HCT116 (cell line): Measurements from ENCODE around the gene PDHB. TPM values are rescaled to one million over a fixed set of nuclear protein-coding genes. Genes with fewer than 3 reads are reported as not detected.

Experiments
- ATAC-seq: fragments of 200-7000 bp; cut with Tn5 transposase; 2 replicates; pipeline ENCODE4 v1.9.1; 2020; ENCODE audit warnings: mild to moderate bottlenecking, moderate library complexity
- BruUV-seq: library from RNA; stranded (reverse); fragments of 400-500 nt; replicated peaks from 2 replicates; lab custom pipeline; 2021; lab: Mats Ljungman, UMichigan
- CTCF ChIA-PET: fragments of 300-600 bp; sonication (Branson Sonifier 250); formaldehyde crosslinking; loops from one replicate; lab custom pipeline; 2021; ENCODE audit warnings: antibody characterized with exemption; lab: Charles Lee
- POLR2A ChIA-PET: fragments of 300-600, 350-600 bp; sonication (Branson Sonifier 250); formaldehyde crosslinking; loops from one replicate; lab custom pipeline; 2021; ENCODE audit warnings: antibody characterized with exemption; lab: Charles Lee
- RAD21 ChIA-PET, 2 experiments: fragments of 300-600 bp; sonication (Branson Sonifier 250); formaldehyde crosslinking; loops; one replicate each; lab custom pipeline; 2023; ENCODE audit warnings: low total read pairs in 2 of 2; ENCODE audit not compliant: uncharacterized antibody in 2 of 2, unreplicated experiment in 2 of 2, low non-redundant PET in 1 of 2; lab: Charles Lee
- DNase-seq: peaks from one replicate; pipeline ENCODE4 v3.0.0-alpha.2; 2010; ENCODE audit warnings: low read depth, low spot score
- H2AFZ ChIP-seq: fragments of 200-600 bp; shearing (Covaris generic), sonication (generic); 2 replicates; pipeline ENCODE4 v1.6.1; 2017; ENCODE audit warnings: low read depth, mixed run types, mixed read lengths, antibody characterized with exemption, low read length; ENCODE audit not compliant: poor library complexity, severe bottlenecking
- H3K27ac ChIP-seq: 2 replicates; pipeline ENCODE4 v1.5.1; 2012; ENCODE audit warnings: low read depth, low read length
- H3K27me3 ChIP-seq: fragments of 200-600 bp; sonication (generic); 2 replicates; pipeline ENCODE4 v1.6.1; 2016; ENCODE audit warnings: mixed run types, low read length, mixed read lengths; ENCODE audit not compliant: insufficient read depth
- H3K36me3 ChIP-seq, 2 experiments: fragments of 200-500 bp in 1 of 2; fragments of 200-600 bp in 1 of 2; sonication (Bioruptor generic) in 1 of 2; sonication (generic) in 1 of 2; 2 replicates each; pipeline versions ENCODE4 v1.5.1 to v1.6.1; 2014 to 2016; ENCODE audit warnings: low read length in 2 of 2, inconsistent platforms in 1 of 2, mixed read lengths in 1 of 2, mixed run types in 1 of 2; ENCODE audit not compliant: insufficient read depth in 2 of 2, control insufficient read depth in 1 of 2
- H3K4me1 ChIP-seq, 2 experiments: fragments of 200-600 bp in 1 of 2; sonication (generic) in 1 of 2; 2 replicates each; pipeline versions ENCODE4 v1.5.1 to v1.6.1; 2012 to 2017; ENCODE audit warnings: low read length in 2 of 2, inconsistent platforms in 1 of 2, mild to moderate bottlenecking in 1 of 2, mixed read lengths in 1 of 2, mixed run types in 1 of 2, moderate library complexity in 1 of 2; ENCODE audit not compliant: insufficient read depth in 2 of 2, control insufficient read depth in 1 of 2
- H3K4me2 ChIP-seq: fragments of 200-600 bp; sonication (generic); 2 replicates; pipeline ENCODE4 v1.6.1; 2017; ENCODE audit warnings: mixed run types, low read length, mixed read lengths
- H3K4me3 ChIP-seq, 2 experiments: fragments of 200-600 bp in 1 of 2; sonication (generic) in 1 of 2; replicated peaks in 1 of 2; 2 replicates each; pipeline ENCODE4 v1.5.1; 2011 to 2016; ENCODE audit warnings: low read length in 2 of 2, control low read depth in 1 of 2, low read depth in 1 of 2, mild to moderate bottlenecking in 1 of 2, mixed read lengths in 1 of 2, mixed run types in 1 of 2
- H3K79me2 ChIP-seq: fragments of 200-600 bp; sonication (generic); 2 replicates; pipeline ENCODE4 v1.6.1; 2017; ENCODE audit warnings: mild to moderate bottlenecking, mixed run types, low read length, moderate library complexity, mixed read lengths; ENCODE audit not compliant: insufficient read depth
- H3K9ac ChIP-seq: fragments of 200-600 bp; sonication (generic); 2 replicates; pipeline ENCODE4 v1.6.1; 2016; ENCODE audit warnings: low read length, mixed read lengths
- H3K9me2 ChIP-seq: fragments of 200-600 bp; sonication (generic), shearing (Covaris generic); 2 replicates; pipeline ENCODE4 v1.6.1; 2017; ENCODE audit warnings: mixed run types, mild to moderate bottlenecking, moderate library complexity; ENCODE audit not compliant: insufficient read depth
- H3K9me3 ChIP-seq, 2 experiments: fragments of 200-500 bp in 1 of 2; fragments of 200-600 bp in 1 of 2; sonication (Bioruptor generic) in 1 of 2; sonication (generic) in 1 of 2; 2 replicates each; pipeline ENCODE4 v1.6.1; 2014 to 2017; ENCODE audit warnings: low read length in 2 of 2, mixed read lengths in 2 of 2, inconsistent platforms in 1 of 2, low read depth in 1 of 2, mild to moderate bottlenecking in 1 of 2, mixed run types in 1 of 2, moderate library complexity in 1 of 2; ENCODE audit not compliant: control insufficient read depth in 1 of 2, insufficient read depth in 1 of 2
- H4K20me1 ChIP-seq: fragments of 200-600 bp; sonication (generic), shearing (Covaris generic); 2 replicates; pipeline ENCODE4 v1.6.1; 2017; ENCODE audit warnings: mixed run types, mild to moderate bottlenecking, moderate library complexity; ENCODE audit not compliant: insufficient read depth
- CBX3 ChIP-seq: IDR thresholded peaks from 2 replicates; pipeline ENCODE4 v1.6.1; 2012; ENCODE audit warnings: low read depth
- CEBPB ChIP-seq: IDR thresholded peaks from 2 replicates; pipeline ENCODE4 v1.6.1; 2012; ENCODE audit warnings: low read depth
- EGR1 ChIP-seq: IDR thresholded peaks from 2 replicates; pipeline ENCODE4 v1.6.1; 2012; ENCODE audit warnings: low read depth
- ELF1 ChIP-seq: IDR thresholded peaks from 2 replicates; pipeline ENCODE4 v1.6.1; 2012; ENCODE audit warnings: low read depth, borderline replicate concordance
- FOSL1 ChIP-seq: IDR thresholded peaks from 2 replicates; pipeline ENCODE4 v1.6.1; 2012; ENCODE audit warnings: low read depth
- JUND ChIP-seq: IDR thresholded peaks from 2 replicates; pipeline ENCODE4 v1.6.1; 2012
- POLR2AphosphoS5 ChIP-seq: IDR thresholded peaks from 2 replicates; pipeline ENCODE4 v1.6.1; 2011; ENCODE audit warnings: mild to moderate bottlenecking, low read depth, low read length, moderate library complexity
- RAD21 ChIP-seq: IDR thresholded peaks from 2 replicates; pipeline ENCODE4 v1.6.1; 2012; ENCODE audit warnings: low read depth, mild to moderate bottlenecking
- SIN3A ChIP-seq: IDR thresholded peaks from 2 replicates; pipeline ENCODE4 v1.6.1; 2012; ENCODE audit warnings: low read depth
- SRF ChIP-seq: IDR thresholded peaks from 2 replicates; pipeline ENCODE4 v1.6.1; 2012; ENCODE audit warnings: low read depth
- TCF7L2 ChIP-seq: IDR thresholded peaks from 2 replicates; pipeline ENCODE4 v1.7.0; 2011; ENCODE audit warnings: borderline replicate concordance, inconsistent platforms; ENCODE audit not compliant: insufficient read depth, insufficient read length; ENCODE audit errors: extremely low read depth
- YY1 ChIP-seq: IDR thresholded peaks from 2 replicates; pipeline ENCODE4 v1.6.1; 2011; ENCODE audit warnings: low read length, low read depth, moderate library complexity, mild to moderate bottlenecking; ENCODE audit not compliant: insufficient replicate concordance; ENCODE audit errors: extremely low read depth
- ZFX ChIP-seq: fragments of 450-650 bp; IDR thresholded peaks from 2 replicates; pipeline ENCODE4 v1.6.1; 2017
- ZNF274 ChIP-seq: fragments of 200-500 bp; sonication (Bioruptor generic); IDR thresholded peaks from 2 replicates; pipeline ENCODE4 v1.6.1; 2014; ENCODE audit warnings: mild to moderate bottlenecking, low read depth, low read length, inconsistent platforms
- intact Hi-C: fragments of 100-400 bp; cut with micrococcal nuclease; formaldehyde crosslinking; loops from 2 replicates; pipeline ENCODE4 v1.10.0; 2022
- total RNA-seq: library from RNA; stranded (reverse); gene quantifications from one replicate; pipeline ENCODE4 v1.2.1, GENCODE V29; 2021; ENCODE audit not compliant: unreplicated experiment
- TF ChIP-seq, protein P1 (sequence below), 3 experiments: fragments of 200-600 bp in 1 of 3; sonication (generic) in 1 of 3; IDR thresholded peaks in 2 of 3; conservative IDR thresholded peaks in 1 of 3; 2 replicates each; pipeline ENCODE4 v1.5.1; 2012 to 2017; ENCODE audit warnings: low read depth in 2 of 3, low read length in 2 of 3, antibody characterized with exemption in 1 of 3, borderline replicate concordance in 1 of 3, control low read depth in 1 of 3, mild to moderate bottlenecking in 1 of 3, mixed read lengths in 1 of 3, mixed run types in 1 of 3, moderate library complexity in 1 of 3; ENCODE audit not compliant: insufficient read depth in 1 of 3
- TF ChIP-seq, protein P2 (sequence below): IDR thresholded peaks from 2 replicates; pipeline ENCODE4 v1.6.1; 2012; ENCODE audit warnings: low read depth
- TF ChIP-seq, protein P3 (sequence below): IDR thresholded peaks from 2 replicates; pipeline ENCODE4 v1.6.1; 2012
- TF ChIP-seq, protein P4 (sequence below): IDR thresholded peaks from 2 replicates; pipeline ENCODE4 v1.6.1; 2012

Gene PDHB
- total RNA-seq, 1 experiment from 2014 or later = 60.2 TPM

DNA sequence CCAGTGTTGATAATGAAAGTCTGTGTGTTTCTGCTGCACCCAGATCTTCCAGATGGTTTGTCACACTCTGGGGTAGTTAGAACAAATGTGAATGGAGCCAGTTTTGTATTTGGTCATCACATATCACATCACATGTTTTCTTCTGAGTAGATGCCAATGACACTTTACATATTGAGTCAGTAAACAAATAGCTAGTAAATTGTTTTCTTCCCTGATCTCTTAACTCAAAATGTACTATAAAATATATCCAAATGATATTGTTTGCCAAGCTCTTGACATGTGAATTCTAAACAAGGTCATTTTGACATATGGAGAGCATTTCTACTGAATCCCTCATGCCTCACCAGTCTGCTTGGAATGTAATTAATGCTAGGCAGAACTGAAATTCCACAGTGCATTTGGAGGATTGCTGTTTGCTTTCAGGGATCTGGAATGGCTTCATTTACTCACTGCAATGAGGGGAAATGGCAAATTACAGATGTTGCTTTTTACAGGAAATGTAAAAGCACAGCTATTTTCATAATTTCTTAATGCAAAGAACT, 45.0 kb downstream of the PDHB start:
- RAD21 ChIA-PET = no interaction called here
- no TSS peak for BruUV-seq
- intact Hi-C loops = no loop called here
- Histone ChIP-seq H3K79me2 (no peaks in the 10 kb centered on the region), H3K36me3 (no peaks in the 10 kb centered on the region), H3K9ac (no peak overlapping the region), H3K27ac (no peak overlapping the region), H3K9me2 (no peaks in the 10 kb centered on the region), H3K9me3 (no peaks in the 10 kb centered on the region), H2AFZ (no peak overlapping the region), H3K27me3 (no peaks in the 10 kb centered on the region), H3K4me3 (no peak overlapping the region), H3K4me2 (no peak overlapping the region), H4K20me1 (no peaks in the 10 kb centered on the region), H3K4me1 (peaks cover under 1 to 13% of the 10 kb centered on the region in 2 experiments; a peak in 3 of 4 replicates)
- DNase-seq (no peak), ATAC-seq (no peak)
- TF ChIP-seq TCF7L2 (no peak), SRF (no peak), ELF1 (no peak), CEBPB (no peak), YY1 (no peak), CBX3 (no peak), SIN3A (no peak), FOSL1 (no peak), RAD21 (no peak), ZNF274 (no peak), JUND (no peak), ZFX (no peak), POLR2AphosphoS5 (no peak), EGR1 (no peak)
- TF ChIP-seq, protein P1, sequence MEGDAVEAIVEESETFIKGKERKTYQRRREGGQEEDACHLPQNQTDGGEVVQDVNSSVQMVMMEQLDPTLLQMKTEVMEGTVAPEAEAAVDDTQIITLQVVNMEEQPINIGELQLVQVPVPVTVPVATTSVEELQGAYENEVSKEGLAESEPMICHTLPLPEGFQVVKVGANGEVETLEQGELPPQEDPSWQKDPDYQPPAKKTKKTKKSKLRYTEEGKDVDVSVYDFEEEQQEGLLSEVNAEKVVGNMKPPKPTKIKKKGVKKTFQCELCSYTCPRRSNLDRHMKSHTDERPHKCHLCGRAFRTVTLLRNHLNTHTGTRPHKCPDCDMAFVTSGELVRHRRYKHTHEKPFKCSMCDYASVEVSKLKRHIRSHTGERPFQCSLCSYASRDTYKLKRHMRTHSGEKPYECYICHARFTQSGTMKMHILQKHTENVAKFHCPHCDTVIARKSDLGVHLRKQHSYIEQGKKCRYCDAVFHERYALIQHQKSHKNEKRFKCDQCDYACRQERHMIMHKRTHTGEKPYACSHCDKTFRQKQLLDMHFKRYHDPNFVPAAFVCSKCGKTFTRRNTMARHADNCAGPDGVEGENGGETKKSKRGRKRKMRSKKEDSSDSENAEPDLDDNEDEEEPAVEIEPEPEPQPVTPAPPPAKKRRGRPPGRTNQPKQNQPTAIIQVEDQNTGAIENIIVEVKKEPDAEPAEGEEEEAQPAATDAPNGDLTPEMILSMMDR (IDR thresholded peaks at IDR 0.05 in 2 of 3, conservative IDR thresholded peaks at IDR 0.05 in 1 of 3; ENCODE audit: borderline replicate concordance in 1 of 3, insufficient read depth in 1 of 3, low read depth in 2 of 3, low read length in 2 of 3) = no peak
- TF ChIP-seq, protein P2, sequence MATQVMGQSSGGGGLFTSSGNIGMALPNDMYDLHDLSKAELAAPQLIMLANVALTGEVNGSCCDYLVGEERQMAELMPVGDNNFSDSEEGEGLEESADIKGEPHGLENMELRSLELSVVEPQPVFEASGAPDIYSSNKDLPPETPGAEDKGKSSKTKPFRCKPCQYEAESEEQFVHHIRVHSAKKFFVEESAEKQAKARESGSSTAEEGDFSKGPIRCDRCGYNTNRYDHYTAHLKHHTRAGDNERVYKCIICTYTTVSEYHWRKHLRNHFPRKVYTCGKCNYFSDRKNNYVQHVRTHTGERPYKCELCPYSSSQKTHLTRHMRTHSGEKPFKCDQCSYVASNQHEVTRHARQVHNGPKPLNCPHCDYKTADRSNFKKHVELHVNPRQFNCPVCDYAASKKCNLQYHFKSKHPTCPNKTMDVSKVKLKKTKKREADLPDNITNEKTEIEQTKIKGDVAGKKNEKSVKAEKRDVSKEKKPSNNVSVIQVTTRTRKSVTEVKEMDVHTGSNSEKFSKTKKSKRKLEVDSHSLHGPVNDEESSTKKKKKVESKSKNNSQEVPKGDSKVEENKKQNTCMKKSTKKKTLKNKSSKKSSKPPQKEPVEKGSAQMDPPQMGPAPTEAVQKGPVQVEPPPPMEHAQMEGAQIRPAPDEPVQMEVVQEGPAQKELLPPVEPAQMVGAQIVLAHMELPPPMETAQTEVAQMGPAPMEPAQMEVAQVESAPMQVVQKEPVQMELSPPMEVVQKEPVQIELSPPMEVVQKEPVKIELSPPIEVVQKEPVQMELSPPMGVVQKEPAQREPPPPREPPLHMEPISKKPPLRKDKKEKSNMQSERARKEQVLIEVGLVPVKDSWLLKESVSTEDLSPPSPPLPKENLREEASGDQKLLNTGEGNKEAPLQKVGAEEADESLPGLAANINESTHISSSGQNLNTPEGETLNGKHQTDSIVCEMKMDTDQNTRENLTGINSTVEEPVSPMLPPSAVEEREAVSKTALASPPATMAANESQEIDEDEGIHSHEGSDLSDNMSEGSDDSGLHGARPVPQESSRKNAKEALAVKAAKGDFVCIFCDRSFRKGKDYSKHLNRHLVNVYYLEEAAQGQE = no peak
- TF ChIP-seq, protein P3, sequence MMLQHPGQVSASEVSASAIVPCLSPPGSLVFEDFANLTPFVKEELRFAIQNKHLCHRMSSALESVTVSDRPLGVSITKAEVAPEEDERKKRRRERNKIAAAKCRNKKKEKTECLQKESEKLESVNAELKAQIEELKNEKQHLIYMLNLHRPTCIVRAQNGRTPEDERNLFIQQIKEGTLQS = no peak
- TF ChIP-seq, protein P4, sequence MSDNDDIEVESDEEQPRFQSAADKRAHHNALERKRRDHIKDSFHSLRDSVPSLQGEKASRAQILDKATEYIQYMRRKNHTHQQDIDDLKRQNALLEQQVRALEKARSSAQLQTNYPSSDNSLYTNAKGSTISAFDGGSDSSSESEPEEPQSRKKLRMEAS = no peak
- POLR2A ChIA-PET = no interaction called here
- CTCF ChIA-PET = no interaction called here
